Testis (tissue), 3 donors: ENCODE measurements around the gene SYMPK. TPM values are rescaled to one million over a fixed set of nuclear protein-coding genes. Genes with fewer than 3 reads are reported as not detected.

Source experiments
- DNase-seq: peaks from one replicate; pipeline ENCODE4 v3.0.0-alpha.2; 2019
- H3K27ac ChIP-seq, 2 donors: fragments of 200-600 bp; sonication (generic); one replicate each; pipeline ENCODE4 v1.5.1; 2019
- H3K27me3 ChIP-seq: fragments of 200-600 bp; sonication (generic); one replicate; pipeline ENCODE4 v1.5.1; 2019
- H3K36me3 ChIP-seq: fragments of 200-600 bp; sonication (generic); one replicate; pipeline ENCODE4 v1.5.1; 2017; ENCODE audit warnings: low read depth; ENCODE audit errors: missing control alignments
- H3K4me1 ChIP-seq: fragments of 200-600 bp; sonication (generic); one replicate; pipeline ENCODE4 v1.5.1; 2019
- H3K4me3 ChIP-seq, 2 donors: fragments of 200-600 bp; sonication (generic); one replicate each; pipeline ENCODE4 v1.5.1; 2017 to 2019
- H3K9me3 ChIP-seq: fragments of 200-600 bp; sonication (generic); one replicate; pipeline ENCODE4 v1.5.1; 2017
- POLR2A ChIP-seq: fragments of 450-650 bp; IDR thresholded peaks from one replicate; pipeline ENCODE4 v1.6.1; 2017; ENCODE audit warnings: antibody characterized with exemption, mild to moderate bottlenecking, moderate library complexity
- WGBS, 2 donors: methylation state at CpG; one replicate each; pipeline ENCODE4 v1.1.5; 2018; 5-methylcytosine and 5-hydroxymethylcytosine counted together
- intact Hi-C: fragments of 100-400 bp; cut with DNase I; formaldehyde crosslinking; loops from one replicate; pipeline ENCODE4 v1.15.1; 2023; ENCODE audit warnings: low total_unique reads
- polyA plus RNA-seq: library from polyadenylated mRNA; stranded (reverse); fragments of 350-450 nt; fragmentation: Illumina TruSeq; extraction: RNeasy Lipid Tissue Mini Kit (QIAGEN cat#74804); gene quantifications from one replicate; pipeline ENCODE4 v1.2.3, GENCODE V29; 2014; ENCODE audit warnings: low read depth, low replicate concordance; ENCODE audit not compliant: insufficient read depth
- total RNA-seq, 2 donors: library from RNA; depleted of rRNA; stranded (reverse); fragments of >200 nt; gene quantifications; one replicate each; pipeline ENCODE4 v1.2.3, GENCODE V29; 2016
- TF ChIP-seq, protein P1 (sequence below), 3 experiments: fragments of 450-650 bp in 2 of 3; fragments of 200-600 bp in 1 of 3; sonication (generic) in 1 of 3; IDR thresholded peaks; one replicate each; pipeline ENCODE4 v1.5.1; 2016 to 2019; ENCODE audit warnings: antibody characterized with exemption in 3 of 3, mild to moderate bottlenecking in 2 of 3, moderate library complexity in 1 of 3

SYMPK gene
- total and polyA plus RNA-seq, 3 donors from 2014 or later: 123 to 195 (median 142) TPM

DNA sequence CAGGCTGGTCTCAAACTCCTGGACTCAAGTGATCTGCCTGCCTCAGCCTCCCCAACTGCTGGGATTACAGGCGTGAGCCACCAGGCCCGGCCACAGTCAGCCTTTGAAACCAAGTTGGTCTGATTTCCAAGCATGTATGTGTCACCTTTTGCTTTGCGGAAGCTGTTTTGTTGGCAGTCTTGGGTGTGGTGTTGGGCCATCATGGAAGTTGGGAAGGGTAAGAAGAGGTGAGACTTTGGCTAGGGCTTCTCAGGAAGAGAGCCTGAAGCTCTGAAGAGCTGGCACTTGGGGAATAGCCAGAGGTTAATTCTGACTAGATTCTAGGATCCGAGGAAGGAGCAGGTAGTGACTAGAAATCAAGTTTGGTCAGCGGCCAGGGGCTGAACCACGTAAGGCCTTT, 50.6 kb downstream of the SYMPK start:
- H3K27me3 ChIP-seq: no peaks in the 10 kb centered on the region
- no peak overlapping the region for H3K27ac ChIP-seq
- DNase-seq: no peak
- peaks cover 2% of the 10 kb centered on the region for H3K4me1 ChIP-seq
- intact Hi-C loops: no loop called here
- no peaks in the 10 kb centered on the region for H3K36me3 ChIP-seq
- WGBS, 2 donors: 93 to 96% methylated on average over 6 of the region's 6 CpGs
- TF ChIP-seq POLR2A: no peak
- TF ChIP-seq, protein P1, sequence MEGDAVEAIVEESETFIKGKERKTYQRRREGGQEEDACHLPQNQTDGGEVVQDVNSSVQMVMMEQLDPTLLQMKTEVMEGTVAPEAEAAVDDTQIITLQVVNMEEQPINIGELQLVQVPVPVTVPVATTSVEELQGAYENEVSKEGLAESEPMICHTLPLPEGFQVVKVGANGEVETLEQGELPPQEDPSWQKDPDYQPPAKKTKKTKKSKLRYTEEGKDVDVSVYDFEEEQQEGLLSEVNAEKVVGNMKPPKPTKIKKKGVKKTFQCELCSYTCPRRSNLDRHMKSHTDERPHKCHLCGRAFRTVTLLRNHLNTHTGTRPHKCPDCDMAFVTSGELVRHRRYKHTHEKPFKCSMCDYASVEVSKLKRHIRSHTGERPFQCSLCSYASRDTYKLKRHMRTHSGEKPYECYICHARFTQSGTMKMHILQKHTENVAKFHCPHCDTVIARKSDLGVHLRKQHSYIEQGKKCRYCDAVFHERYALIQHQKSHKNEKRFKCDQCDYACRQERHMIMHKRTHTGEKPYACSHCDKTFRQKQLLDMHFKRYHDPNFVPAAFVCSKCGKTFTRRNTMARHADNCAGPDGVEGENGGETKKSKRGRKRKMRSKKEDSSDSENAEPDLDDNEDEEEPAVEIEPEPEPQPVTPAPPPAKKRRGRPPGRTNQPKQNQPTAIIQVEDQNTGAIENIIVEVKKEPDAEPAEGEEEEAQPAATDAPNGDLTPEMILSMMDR (IDR thresholded peaks at IDR 0.05): no peak
- no peaks in the 10 kb centered on the region for H3K9me3 ChIP-seq
- no peak overlapping the region for H3K4me3 ChIP-seq

DNA sequence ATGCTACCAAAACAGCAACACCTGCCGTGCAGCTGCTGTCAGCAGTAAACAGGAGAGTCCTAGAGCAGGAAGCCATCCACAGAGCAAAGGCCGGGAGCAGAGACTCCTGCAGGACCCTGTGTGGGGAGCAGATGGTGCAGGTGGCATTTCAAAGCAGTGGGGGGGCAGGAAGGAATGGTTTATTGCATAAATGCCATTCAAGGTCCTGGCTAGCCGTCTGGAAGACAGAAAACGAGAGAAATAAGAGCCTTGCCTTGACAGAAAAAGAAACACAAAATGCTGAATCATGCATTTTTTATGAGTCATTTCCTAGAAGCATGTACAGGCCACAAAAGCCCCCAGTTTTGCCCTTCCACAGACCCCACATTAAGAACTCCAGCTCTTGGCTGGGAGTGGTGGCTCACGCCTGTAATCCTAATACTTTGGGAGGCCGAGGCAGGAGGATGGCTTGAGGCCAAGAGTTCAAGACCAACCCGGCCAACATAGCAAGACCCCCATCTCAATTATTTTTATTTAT, 53.2 kb downstream of the SYMPK start:
- Histone ChIP-seq H3K27ac (no peak overlapping the region), H3K4me3 (no peak overlapping the region), H3K36me3 (no peaks in the 10 kb centered on the region), H3K9me3 (no peaks in the 10 kb centered on the region), H3K4me1 (peaks cover 2% of the 10 kb centered on the region), H3K27me3 (no peaks in the 10 kb centered on the region)
- intact Hi-C loops: no loop called here
- no peak for DNase-seq
- 48% methylated on average over 7 of the region's 7 CpGs for WGBS, 2 donors
- TF ChIP-seq, protein P1 (IDR thresholded peaks at IDR 0.05): no peak
- TF ChIP-seq POLR2A: no peak

DNA sequence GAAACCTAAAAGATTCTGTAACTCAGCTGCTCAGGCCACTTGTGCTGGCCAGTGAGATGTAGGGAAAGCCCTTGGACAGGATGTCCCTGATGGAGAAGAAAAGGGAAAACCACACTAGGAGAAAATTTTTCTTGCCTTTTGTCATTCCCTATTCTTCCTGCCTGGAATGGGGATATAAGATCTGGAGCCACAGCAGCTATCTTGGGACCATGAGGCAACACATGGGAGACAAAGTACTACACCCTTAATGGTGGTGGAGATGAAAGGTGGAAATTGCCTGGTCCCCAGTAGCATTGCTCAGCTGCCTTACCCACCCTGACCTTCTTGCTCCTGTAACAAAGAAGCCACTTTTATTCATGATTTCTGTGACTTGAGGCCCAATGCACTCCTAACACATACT, 57.2 kb downstream of the SYMPK start:
- H3K36me3 ChIP-seq: no peaks in the 10 kb centered on the region
- DNase-seq: no peak
- H3K9me3 ChIP-seq: no peaks in the 10 kb centered on the region
- H3K4me3 ChIP-seq: no peak overlapping the region
- H3K27me3 ChIP-seq: no peaks in the 10 kb centered on the region
- H3K27ac ChIP-seq: no peak overlapping the region
- TF ChIP-seq POLR2A: no peak
- TF ChIP-seq, protein P1 (IDR thresholded peaks at IDR 0.05): no peak
- intact Hi-C loops: no loop called here
- peaks cover 2% of the 10 kb centered on the region for H3K4me1 ChIP-seq

DNA sequence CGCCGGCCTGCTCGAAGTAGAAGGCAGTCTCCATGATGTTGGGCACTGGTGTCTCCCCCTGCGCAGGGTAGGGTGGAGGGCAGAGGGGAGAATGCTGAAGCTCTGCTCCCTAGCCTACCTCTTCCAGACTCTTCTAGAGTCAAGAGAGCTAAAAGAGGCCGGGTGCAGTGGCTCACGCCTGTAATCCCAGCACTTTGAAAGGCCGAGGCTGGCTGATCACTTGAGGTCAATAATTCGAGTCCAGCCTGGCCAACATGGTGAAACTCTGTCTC, 58.1 kb downstream of the SYMPK start:
- H3K4me3 ChIP-seq: no peak overlapping the region
- intact Hi-C loops: no loop called here
- TF ChIP-seq, protein P1 (IDR thresholded peaks at IDR 0.05): no peak
- TF ChIP-seq POLR2A: no peak
- DNase-seq: no peak
- H3K9me3 ChIP-seq: no peaks in the 10 kb centered on the region
- WGBS, 2 donors: 77 to 95% methylated on average over 8 of the region's 8 CpGs
- no peaks in the 10 kb centered on the region for H3K27me3 ChIP-seq
- peaks cover 5% of the 10 kb centered on the region for H3K4me1 ChIP-seq
- no peak overlapping the region for H3K27ac ChIP-seq
- H3K36me3 ChIP-seq: no peaks in the 10 kb centered on the region

DNA sequence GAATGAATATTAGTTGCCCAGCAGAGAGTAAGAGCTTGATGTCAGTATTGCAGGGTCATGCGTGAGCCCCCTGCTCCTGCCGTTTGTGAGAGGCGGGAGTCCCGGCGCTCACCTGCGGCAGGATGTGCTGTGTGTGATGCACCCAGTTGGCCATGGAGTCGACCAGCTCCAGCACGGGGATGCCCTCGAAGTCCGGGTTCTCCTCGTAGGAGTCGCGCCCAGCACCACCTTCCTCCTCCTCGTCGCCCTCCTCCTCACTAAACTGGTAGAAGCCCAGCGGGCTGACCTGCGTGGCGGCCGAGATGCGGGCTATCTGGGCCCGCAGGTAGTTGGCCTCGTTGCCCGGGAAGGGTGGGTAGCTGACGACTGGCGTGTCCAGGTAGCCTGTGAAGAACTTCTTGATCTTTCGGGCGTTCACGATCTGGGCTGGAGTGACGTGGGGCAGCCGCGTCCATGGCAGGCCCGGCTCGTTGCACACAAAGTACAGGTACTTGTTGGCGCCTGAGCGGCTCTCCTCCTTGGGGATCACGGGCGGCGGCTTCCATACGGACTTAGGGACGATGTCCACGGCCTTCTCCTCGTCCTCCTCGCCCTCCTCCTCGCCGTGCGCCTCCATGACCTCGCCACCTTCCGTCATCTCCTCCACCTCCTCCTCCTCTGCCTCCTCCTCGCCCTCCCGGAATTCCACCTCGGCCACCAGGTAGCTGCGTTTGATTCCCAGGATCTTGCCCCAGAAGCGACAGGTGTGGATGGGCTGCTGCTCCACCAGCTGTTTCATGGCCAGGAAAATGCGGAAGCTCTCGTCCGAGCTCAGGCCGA, 58.6 kb downstream of the SYMPK start:
- Histone ChIP-seq H3K27ac (no peak overlapping the region), H3K27me3 (no peaks in the 10 kb centered on the region), H3K4me3 (no peak overlapping the region), H3K36me3 (no peaks in the 10 kb centered on the region), H3K4me1 (peaks cover 7% of the 10 kb centered on the region), H3K9me3 (no peaks in the 10 kb centered on the region)
- intact Hi-C loops: no loop called here
- 83 to 86% methylated on average over 48 to 56 of the region's 57 CpGs for WGBS, 2 donors
- TF ChIP-seq POLR2A: no peak
- TF ChIP-seq, protein P1 (IDR thresholded peaks at IDR 0.05): no peak
- DNase-seq: no peak
